T-helper 2 cell treated with Interferon-gamma antibody and Interleukin-4, amounts not matched to agents 100 ng/mL and 5 ng/mL, for 36 hours (primary cell): ENCODE results near the gene MAGEA10. TPM values are rescaled to one million over a fixed set of nuclear protein-coding genes. Genes with fewer than 3 reads are reported as not detected.

Experiments
- total RNA-seq: library from RNA; stranded (reverse); gene quantifications from 2 replicates; pipeline ENCODE4 v1.2.3, GENCODE V29; 2022

The MAGEA10 gene
- total RNA-seq, 1 donor from 2014 or later: not detected

Other genes starting within 250 kb of the MAGEA10 start
- gene MAGEA4, start 225.7 kb downstream of the MAGEA10 start, total RNA-seq: not detected in 2 replicates
- gene GABRE, start 163.9 kb downstream of the MAGEA10 start, total RNA-seq: not detected in 2 replicates